ENCODE measurements around the gene GANC. TPM values are rescaled to one million over a fixed set of nuclear protein-coding genes. Genes with fewer than 3 reads are reported as not detected.
A peak's percentile ranks its signal among the peaks of the same experiment; 100 is the strongest.
"Not testable (repeated sequence)": the region's sequence is repeated elsewhere in the genome, so short reads cannot be mapped to it uniquely, and the experiment has no call there.

Gene GANC
- total RNA-seq, 2 experiments from 2014 or later = 21.0 to 23.7 TPM

DNA sequence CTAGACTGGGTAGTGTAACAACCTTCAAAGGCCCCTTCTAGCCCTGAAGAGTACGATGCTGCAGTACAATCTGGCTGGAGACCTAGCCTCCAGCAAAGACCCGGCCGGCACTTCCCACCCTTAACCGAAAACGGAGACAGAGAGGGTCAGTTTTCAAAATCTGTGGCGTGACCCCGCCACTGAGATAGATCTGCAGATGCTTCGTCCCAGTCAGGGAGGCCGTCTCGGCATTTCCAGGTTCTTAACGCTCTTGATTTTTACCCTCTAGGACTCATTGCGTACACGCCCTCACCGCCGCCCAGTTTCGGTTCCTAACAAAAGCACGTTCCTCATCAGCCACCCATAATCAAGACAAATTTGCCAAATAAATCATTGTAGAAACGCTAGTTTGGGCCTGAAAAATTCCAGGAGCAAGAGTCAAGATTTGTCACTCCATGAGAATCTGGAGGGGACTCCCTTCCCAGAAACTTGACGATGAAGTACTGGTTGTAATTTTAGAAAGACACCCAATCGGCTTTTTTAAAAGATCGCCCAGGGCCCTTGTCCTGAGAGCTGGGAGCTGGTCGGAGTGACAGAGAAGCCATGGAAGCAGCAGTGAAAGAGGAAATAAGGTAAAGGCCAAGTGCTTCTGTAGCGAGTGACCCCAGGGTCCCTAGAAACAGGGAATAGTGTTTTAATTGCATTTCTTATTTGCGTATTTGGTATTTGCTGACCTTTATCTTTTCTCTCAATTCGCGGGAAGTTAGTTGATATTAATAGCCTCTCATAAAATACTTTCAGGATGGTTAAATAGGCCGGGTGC lies 1.1 kb downstream of the GANC start:
- Mint-ChIP-seq H3K4me1 (peaks cover 37% of the 10 kb centered on the region), H3K27me3 (no peaks in the 10 kb centered on the region)

DNA sequence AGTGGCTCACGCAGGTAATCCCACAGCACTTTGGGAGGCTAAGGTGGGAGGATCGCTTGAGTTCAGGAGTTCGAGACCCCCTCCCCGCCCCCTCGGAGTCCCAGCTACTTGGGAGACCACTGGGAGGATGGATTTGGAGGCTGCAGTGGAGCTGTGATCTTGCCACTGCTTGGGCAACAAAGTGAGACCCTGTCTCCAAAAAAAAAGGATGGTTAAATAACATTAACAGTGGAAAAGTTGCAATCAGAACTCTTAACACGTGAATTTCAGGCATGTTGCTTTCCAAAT lies 1.6 kb downstream of the GANC start:
- Mint-ChIP-seq H3K27me3 (no peaks in the 10 kb centered on the region), H3K36me3 (peaks cover 7% of the 10 kb centered on the region), H3K9me3 (no peaks in the 10 kb centered on the region), H3K4me1 (peaks cover 37% of the 10 kb centered on the region), H3K4me3 (peak overlapping the region; percentile 98), H3K27ac (peak overlapping the region; percentile 99)
- no peak for DNase-seq

More for the DNA sequence above, 1.1 kb downstream of the GANC start:
- Mint-ChIP-seq H3K27ac (peak overlapping the region; percentile 99), H3K4me3 (peak overlapping the region; percentile 98), H3K36me3 (peaks cover 7% of the 10 kb centered on the region), H3K9me3 (no peaks in the 10 kb centered on the region)
- DNase-seq = peak; percentile 63

DNA sequence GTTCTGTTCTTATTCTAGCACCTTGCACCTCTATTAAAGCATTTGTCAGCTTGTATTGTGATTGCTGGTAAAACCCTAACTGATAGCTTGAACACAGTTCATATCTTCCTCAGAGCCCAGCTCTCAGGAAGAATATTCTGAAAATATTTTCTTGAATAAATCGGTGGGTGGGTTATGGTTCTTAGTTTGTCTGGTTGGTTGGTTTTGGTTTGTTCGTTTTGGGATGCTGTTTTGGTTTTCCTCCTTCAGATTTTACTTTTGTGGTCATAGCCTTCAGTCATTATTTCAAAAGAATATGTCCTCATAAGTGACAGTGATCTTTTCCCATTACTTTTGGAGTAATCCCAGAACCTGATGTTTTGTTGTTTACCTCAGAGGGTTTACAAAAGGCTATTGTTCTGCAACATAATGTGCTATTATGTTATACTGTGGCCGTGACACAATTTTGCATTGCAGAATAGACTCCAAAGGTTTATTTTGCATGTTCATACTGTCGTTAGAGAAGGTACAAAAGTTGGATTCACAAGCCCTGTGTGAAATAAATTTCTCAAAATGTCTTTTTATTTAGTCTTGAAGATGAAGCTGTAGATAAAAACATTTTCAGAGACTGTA lies 2.9 kb downstream of the GANC start:
- H3K36me3 Mint-ChIP-seq = peaks cover 7% of the 10 kb centered on the region
- peak overlapping the region; percentile 45 for H3K27ac Mint-ChIP-seq
- DNase-seq = no peak
- peaks cover 27% of the 10 kb centered on the region for H3K4me1 Mint-ChIP-seq
- H3K4me3 Mint-ChIP-seq = peak overlapping the region; percentile 98
- H3K27me3 Mint-ChIP-seq = no peaks in the 10 kb centered on the region
- H3K9me3 Mint-ChIP-seq = no peaks in the 10 kb centered on the region

DNA sequence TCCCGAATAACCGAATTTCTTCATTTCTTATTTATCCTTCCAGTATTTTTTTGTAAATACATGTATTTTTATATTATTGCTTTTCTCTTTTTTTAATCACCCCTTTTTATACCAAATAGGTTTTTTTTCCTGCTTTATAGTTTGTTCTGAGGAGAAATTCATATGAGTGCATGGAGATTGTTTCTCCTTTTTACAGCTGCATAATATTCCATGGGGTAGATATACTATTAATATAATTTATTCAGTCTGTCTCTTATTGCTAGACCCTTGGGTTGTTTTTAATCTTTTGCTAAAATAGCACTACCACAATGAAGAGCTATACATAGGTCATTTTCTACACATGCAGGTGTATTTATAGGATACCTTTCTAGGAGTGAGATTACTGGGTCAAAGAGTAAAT lies 3.8 kb downstream of the GANC start:
- no peaks in the 10 kb centered on the region for H3K27me3 Mint-ChIP-seq
- H3K4me1 Mint-ChIP-seq = peaks cover 21% of the 10 kb centered on the region
- no peak for DNase-seq
- no peak overlapping the region for H3K4me3 Mint-ChIP-seq
- no peak overlapping the region for H3K27ac Mint-ChIP-seq
- H3K36me3 Mint-ChIP-seq = peaks cover 4% of the 10 kb centered on the region
- H3K9me3 Mint-ChIP-seq = no peaks in the 10 kb centered on the region

DNA sequence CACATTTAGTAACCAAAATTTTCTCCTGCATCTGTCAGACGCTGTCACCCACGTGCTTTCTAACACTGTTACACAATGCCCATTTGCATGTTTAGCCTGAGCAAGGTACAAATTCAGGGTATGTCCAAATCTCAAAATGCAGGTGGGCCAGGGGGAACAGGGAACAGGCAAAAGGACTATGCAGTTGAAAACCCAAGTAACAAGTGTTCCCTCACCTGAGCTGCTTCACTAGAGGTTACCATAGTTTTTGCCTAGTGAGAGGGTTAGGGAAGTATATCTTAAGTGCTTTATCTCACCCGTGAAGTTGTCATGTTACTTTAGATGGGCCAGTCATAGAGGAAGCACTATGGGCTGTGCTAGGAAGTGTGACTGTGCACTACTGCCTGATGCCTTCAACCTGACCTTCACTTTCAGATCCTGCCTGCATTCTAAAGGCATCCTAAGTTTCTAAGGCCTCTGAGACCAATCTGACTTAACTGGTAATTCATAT lies 6.3 kb downstream of the GANC start:
- H3K36me3 Mint-ChIP-seq = peaks cover 2% of the 10 kb centered on the region
- no peak overlapping the region for H3K4me3 Mint-ChIP-seq
- DNase-seq = no peak
- H3K4me1 Mint-ChIP-seq = peaks cover 14% of the 10 kb centered on the region
- no peaks in the 10 kb centered on the region for H3K9me3 Mint-ChIP-seq
- no peak overlapping the region for H3K27ac Mint-ChIP-seq
- no peaks in the 10 kb centered on the region for H3K27me3 Mint-ChIP-seq

DNA sequence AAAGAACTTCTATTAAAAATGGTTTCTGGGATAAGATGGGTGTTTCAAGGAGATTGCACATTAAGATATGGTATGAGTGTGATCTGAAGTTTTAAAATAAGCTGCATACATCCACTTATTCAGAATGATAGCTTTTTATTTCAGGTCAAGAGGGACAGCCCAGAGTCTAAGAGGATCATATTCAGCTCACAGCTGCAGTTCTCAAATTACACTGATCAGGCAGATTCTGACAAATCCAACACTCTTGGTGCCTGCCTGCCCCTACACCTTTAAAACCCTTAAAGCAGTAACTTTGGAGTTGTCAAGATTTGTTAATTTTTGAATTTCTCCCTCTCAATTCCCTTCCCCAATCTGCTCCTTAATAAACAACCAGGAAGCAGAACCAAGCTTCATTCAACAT lies 9.3 kb downstream of the GANC start:
- Mint-ChIP-seq H3K27me3 (no peaks in the 10 kb centered on the region), H3K27ac (no peak overlapping the region), H3K4me1 (no peaks in the 10 kb centered on the region), H3K36me3 (peaks cover 2% of the 10 kb centered on the region), H3K9me3 (no peaks in the 10 kb centered on the region), H3K4me3 (no peak overlapping the region)
- DNase-seq = no peak

DNA sequence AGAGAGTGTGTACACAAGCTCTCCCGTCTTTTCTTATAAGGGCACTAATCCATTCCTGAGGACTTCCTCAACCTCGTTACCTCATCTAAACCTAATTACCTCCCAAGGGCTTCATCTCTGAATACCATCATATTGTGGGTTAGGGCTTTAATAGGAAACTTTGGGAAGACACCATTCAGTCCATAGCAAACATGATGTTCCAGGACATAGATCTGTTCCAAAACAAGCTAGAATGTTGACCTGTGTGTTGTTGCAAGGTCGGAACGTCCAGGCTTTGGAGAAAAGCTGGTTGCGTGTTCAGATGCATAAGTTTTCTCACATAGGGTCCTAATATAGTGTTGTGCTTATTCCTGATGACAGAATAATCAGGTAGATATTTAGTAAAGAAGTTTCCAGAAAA lies 9.9 kb downstream of the GANC start:
- no peak overlapping the region for H3K27ac Mint-ChIP-seq
- no peaks in the 10 kb centered on the region for H3K27me3 Mint-ChIP-seq
- no peaks in the 10 kb centered on the region for H3K9me3 Mint-ChIP-seq
- H3K4me3 Mint-ChIP-seq = no peak overlapping the region
- peaks cover 2% of the 10 kb centered on the region for H3K36me3 Mint-ChIP-seq
- H3K4me1 Mint-ChIP-seq = no peaks in the 10 kb centered on the region
- DNase-seq = no peak

DNA sequence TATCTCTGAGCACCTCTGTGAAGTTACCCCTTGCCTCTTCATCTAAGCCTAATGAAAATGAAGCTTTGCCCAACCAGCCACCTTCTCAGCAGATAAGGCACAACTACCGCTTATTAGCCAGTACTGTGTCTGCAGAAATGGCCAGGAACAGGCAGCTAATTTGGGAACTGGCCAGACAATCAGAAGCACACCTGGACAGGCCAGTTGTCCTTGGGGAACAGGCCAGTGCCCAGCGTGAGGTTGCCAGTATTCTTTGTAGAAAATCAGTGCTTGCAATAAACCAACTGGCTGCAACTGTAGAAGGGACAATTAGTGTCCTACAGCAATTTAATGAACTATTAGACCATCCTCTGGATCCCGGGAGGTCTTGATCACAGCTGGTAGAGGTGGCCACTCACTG lies 10.7 kb downstream of the GANC start:
- H3K36me3 Mint-ChIP-seq = peaks cover 3% of the 10 kb centered on the region
- no peaks in the 10 kb centered on the region for H3K27me3 Mint-ChIP-seq
- no peak for DNase-seq
- no peak overlapping the region for H3K27ac Mint-ChIP-seq
- no peak overlapping the region for H3K4me3 Mint-ChIP-seq
- no peaks in the 10 kb centered on the region for H3K9me3 Mint-ChIP-seq
- no peaks in the 10 kb centered on the region for H3K4me1 Mint-ChIP-seq

DNA sequence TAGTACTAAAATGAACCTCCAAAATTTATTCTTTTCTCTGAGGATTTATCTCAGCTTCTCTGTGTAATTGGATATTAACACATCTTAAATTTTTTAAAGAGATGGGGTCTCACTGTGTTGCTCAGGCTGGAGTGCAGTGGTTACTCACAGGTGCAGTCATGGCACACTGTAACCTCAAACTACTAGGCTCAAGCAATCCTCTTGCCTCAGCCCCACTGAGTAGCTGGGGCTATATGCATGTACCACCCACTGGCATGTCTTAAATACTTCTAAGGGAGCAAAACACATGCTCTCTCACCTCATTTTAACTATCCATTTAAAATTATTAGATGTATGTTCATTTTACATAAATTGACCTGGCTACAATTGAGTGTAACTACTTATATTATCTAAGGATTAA lies 11.6 kb downstream of the GANC start:
- no peaks in the 10 kb centered on the region for H3K9me3 Mint-ChIP-seq
- H3K4me3 Mint-ChIP-seq = no peak overlapping the region
- no peak overlapping the region for H3K27ac Mint-ChIP-seq
- H3K4me1 Mint-ChIP-seq = no peaks in the 10 kb centered on the region
- H3K27me3 Mint-ChIP-seq = no peaks in the 10 kb centered on the region
- H3K36me3 Mint-ChIP-seq = peaks cover 8% of the 10 kb centered on the region
- DNase-seq = no peak

DNA sequence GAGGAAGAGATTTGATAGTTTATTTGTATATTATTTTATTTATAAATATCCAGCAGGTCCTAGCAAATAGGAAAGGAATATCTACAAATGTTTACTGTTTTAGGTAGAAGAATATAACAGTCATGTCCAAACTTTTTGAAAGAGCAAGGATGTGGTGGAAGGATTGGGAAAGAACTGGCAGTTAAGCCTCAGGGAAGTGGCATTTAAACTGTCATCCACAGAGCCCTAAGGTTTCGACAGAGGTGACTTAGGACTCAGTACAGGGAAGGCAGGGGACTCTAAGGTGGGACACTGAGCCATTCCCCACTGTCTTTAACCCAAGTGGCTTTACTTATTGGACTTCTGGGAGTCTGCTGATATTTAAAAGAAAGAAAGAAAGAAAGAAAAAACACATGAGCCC lies 12.0 kb downstream of the GANC start:
- Mint-ChIP-seq H3K27me3 (no peaks in the 10 kb centered on the region), H3K4me1 (no peaks in the 10 kb centered on the region), H3K27ac (no peak overlapping the region), H3K9me3 (no peaks in the 10 kb centered on the region), H3K4me3 (no peak overlapping the region), H3K36me3 (peaks cover 8% of the 10 kb centered on the region)
- DNase-seq = no peak

DNA sequence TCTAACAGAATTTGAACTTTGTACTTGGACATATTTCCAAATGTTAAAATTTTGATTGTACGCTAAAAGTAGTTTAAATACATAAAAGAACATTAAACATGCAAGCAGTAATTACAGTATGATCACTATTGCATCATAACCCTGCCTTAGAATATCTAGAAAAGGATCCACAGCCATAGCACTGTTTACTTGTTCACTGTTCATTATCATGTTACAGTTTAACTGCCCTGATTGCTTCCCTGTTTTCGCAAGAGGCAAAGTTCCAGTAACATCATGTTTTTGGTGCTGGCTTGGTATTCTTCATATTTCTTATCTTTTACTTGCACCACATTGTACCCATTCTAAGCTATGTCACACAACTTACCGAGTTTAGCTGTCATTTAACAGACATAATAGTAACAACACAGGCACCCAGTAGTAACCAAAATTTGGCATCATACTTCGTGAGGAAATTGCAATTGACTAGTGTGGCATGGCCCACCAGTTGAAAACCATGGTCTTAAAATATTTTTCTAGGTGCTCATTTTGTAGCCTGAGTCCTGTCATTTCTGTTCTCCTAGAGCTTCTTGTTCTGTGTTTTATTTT lies 13.5 kb downstream of the GANC start:
- no peaks in the 10 kb centered on the region for H3K27me3 Mint-ChIP-seq
- no peak overlapping the region for H3K27ac Mint-ChIP-seq
- DNase-seq = no peak
- no peak overlapping the region for H3K4me3 Mint-ChIP-seq
- H3K4me1 Mint-ChIP-seq = no peaks in the 10 kb centered on the region
- H3K9me3 Mint-ChIP-seq = no peaks in the 10 kb centered on the region
- H3K36me3 Mint-ChIP-seq = peaks cover 10% of the 10 kb centered on the region

DNA sequence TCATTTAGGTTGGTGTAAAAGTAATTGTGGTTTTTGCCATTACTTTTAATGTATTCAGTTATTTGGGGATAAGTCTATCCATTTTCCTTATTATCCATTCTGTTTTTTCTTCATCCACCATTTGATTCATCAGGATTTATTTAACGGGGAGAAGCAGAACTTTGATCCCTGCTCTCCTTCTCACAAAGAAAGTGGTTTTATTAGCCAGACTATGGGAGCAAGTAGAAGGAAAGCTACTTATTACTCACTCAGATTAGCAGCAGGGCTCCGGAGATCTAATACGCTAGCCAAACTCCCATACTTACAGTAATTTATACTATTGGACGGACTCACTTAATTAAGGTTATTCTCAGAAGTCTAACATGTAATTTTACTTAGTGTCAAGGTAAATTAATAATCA lies 14.9 kb downstream of the GANC start:
- DNase-seq = no peak
- Mint-ChIP-seq H3K4me1 (no peaks in the 10 kb centered on the region), H3K36me3 (peaks cover 14% of the 10 kb centered on the region), H3K27me3 (no peaks in the 10 kb centered on the region), H3K9me3 (no peaks in the 10 kb centered on the region), H3K27ac (no peak overlapping the region), H3K4me3 (no peak overlapping the region)

DNA sequence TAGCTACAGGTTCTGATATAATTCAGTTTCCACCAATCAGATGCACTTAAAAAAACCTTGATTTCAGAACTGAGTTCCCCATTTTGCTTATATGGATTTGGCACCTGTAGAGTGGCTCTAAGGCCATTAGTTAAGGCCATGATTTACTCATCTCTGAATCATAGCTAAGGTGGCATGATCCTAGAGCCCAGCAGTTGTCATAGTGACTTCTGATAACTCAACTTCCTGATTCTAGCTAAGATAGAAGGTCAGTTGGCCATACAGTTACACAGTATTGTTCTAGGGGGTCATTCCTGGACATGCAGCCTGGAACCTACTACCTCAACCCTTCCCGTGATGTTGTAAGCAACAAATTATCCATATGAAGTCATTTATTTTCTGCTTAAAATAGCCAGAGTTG lies 16.2 kb downstream of the GANC start:
- H3K36me3 Mint-ChIP-seq = peaks cover 14% of the 10 kb centered on the region

DNA sequence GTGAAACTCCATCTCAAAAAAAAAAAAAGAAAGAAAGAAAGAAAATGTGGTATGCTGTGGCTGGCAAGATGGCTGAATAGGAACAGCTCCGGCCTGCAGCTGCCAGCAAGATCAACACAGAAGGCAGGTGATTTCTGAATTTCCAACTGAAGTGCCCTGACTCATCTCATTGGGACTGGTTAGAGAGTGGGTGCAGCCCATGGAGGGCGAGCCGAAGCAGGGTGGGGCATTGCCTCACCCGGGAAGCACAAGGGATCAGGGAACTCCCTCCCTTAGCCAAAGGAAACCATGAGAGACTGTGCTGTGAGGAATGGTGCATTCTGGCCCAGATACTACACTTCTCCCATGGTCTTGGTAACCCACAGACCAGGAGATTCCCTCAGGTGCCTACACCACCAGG lies 28.0 kb downstream of the GANC start:
- not testable (repeated sequence) for H3K4me3 Mint-ChIP-seq, H3K27ac Mint-ChIP-seq, H3K27me3 Mint-ChIP-seq, DNase-seq, H3K4me1 Mint-ChIP-seq
- peaks cover 38% of the 10 kb centered on the region for H3K36me3 Mint-ChIP-seq
- peaks cover 16% of the 10 kb centered on the region for H3K9me3 Mint-ChIP-seq

More for the DNA sequence above, 16.2 kb downstream of the GANC start:
- no peaks in the 10 kb centered on the region for H3K9me3 Mint-ChIP-seq
- no peaks in the 10 kb centered on the region for H3K27me3 Mint-ChIP-seq
- H3K27ac Mint-ChIP-seq = no peak overlapping the region
- H3K4me1 Mint-ChIP-seq = no peaks in the 10 kb centered on the region
- no peak overlapping the region for H3K4me3 Mint-ChIP-seq
- no peak for DNase-seq

DNA sequence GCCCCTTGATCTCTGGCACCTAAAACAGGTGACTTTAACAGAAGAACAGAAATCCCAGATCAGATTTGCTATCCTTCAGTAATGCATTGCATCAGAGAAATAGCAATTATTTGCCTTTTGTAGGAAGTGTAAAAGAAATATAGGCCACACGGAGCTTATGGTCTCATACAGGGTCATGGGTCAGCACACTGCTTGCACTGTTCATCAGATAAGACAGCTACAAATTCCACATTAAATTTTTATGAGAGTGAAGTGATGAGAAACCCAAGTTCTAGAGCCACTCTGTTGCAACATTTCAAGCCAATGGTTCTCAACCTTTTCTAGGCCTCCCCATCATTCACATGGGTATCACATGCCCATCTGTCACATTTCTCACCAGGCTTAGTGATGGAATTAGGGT lies 33.7 kb downstream of the GANC start:
- Mint-ChIP-seq H3K4me3 (no peak overlapping the region), H3K27ac (no peak overlapping the region), H3K4me1 (no peaks in the 10 kb centered on the region), H3K27me3 (no peaks in the 10 kb centered on the region), H3K9me3 (peaks cover 16% of the 10 kb centered on the region), H3K36me3 (peaks cover 17% of the 10 kb centered on the region)
- DNase-seq = no peak

DNA sequence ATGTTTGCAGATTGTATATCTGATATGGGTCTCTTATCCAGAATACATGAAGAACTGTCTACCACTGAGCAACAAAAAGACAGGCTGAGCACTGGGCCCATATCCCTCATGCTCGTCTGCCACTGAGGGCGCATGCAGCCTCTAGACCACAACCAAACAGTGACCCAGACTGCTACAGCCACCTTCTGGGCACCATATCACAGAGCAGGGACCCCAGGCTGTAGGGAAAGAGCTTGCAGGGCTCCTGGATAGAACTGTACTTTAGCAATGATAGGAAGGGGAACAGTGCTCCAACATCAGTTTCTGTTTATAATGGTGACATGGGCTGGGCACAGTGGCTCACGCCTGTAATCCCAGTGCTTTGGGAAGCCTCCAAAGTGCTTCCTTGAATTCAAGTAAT lies 40.5 kb downstream of the GANC start:
- H3K27ac Mint-ChIP-seq = no peak overlapping the region

More for the DNA sequence above, 40.5 kb downstream of the GANC start:
- no peak for DNase-seq
- Mint-ChIP-seq H3K4me1 (no peaks in the 10 kb centered on the region), H3K36me3 (peaks cover 7% of the 10 kb centered on the region), H3K9me3 (no peaks in the 10 kb centered on the region), H3K27me3 (no peaks in the 10 kb centered on the region), H3K4me3 (no peak overlapping the region)

Measured in activated naive CD8-positive, alpha-beta T cell treated with anti-CD3 and anti-CD28 coated beads for 36 hours (primary cell).